ENCODE measurements around the gene PHLDB1. TPM values are rescaled to one million over a fixed set of nuclear protein-coding genes. Genes with fewer than 3 reads are reported as not detected.

The PHLDB1 gene
- total and polyA plus RNA-seq, 5 experiments from 2014 or later = 0.07 to 4.1 (median 1.7) TPM; not detected in 1

DNA sequence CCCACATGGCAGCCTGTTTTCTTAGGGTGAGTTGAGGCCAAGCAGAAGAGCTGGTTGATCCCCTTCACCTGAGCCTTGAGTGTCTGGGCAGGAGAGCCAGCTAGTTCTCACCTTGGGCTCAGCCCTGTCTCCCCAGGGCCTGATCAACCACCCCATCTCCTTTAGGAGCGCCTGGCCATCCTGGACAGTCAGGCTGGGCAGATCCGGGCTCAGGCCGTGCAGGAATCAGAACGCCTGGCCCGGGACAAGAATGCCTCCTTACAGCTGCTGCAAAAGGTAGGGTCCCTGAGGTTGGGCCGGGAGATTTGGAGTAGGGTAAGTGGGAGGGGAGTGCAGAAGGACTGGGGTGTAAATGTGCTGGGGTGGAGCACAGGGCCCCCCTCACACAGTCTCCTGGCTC is 31.3 kb downstream of the PHLDB1 start:
- no peaks in the 10 kb centered on the region for H3K27me3 Mint-ChIP-seq
- ATAC-seq (no peak), DNase-seq (no peak)
- peak overlapping the region in 1 of 10 donors; percentile 16 for H3K27ac Mint-ChIP-seq
- peaks cover 0 to 5% (median 2%) of the 10 kb centered on the region in 4 donors for H3K4me1 Mint-ChIP-seq
- H3K9me3 Mint-ChIP-seq = no peaks in the 10 kb centered on the region
- H3K36me3 Mint-ChIP-seq = no peaks in the 10 kb centered on the region
- no peak overlapping the region for H3K4me3 Mint-ChIP-seq
- POLR2A ChIA-PET = no interaction called here

DNA sequence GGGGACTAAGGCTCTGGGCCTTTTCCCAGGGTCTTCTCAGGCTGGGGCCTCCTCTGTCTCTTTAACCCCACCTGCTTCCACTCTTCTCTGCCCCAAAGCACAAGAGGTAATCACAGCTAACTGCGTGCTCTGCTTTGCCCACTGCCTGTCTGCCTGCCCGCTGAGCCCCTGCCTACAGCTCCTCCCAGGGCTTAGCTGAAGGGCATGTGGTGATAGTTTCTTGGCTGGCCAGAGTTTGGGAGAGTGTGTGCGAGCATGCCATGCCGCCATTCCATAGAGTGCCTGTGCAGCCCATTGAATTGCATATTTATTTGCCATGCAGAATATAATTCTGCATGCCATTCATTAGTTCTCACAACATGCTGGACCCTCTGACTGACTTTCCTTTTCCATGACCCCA is 32.5 kb downstream of the PHLDB1 start:
- no peaks in the 10 kb centered on the region for H3K27me3 Mint-ChIP-seq
- H3K4me3 Mint-ChIP-seq = no peak overlapping the region
- H3K36me3 Mint-ChIP-seq = no peaks in the 10 kb centered on the region
- ATAC-seq (no peak), DNase-seq (no peak)
- peaks cover 0 to 4% (median 2%) of the 10 kb centered on the region in 4 donors for H3K4me1 Mint-ChIP-seq
- H3K9me3 Mint-ChIP-seq = no peaks in the 10 kb centered on the region
- peak overlapping the region in 1 of 10 donors; percentile 51 for H3K27ac Mint-ChIP-seq
- POLR2A ChIA-PET = no interaction called here

DNA sequence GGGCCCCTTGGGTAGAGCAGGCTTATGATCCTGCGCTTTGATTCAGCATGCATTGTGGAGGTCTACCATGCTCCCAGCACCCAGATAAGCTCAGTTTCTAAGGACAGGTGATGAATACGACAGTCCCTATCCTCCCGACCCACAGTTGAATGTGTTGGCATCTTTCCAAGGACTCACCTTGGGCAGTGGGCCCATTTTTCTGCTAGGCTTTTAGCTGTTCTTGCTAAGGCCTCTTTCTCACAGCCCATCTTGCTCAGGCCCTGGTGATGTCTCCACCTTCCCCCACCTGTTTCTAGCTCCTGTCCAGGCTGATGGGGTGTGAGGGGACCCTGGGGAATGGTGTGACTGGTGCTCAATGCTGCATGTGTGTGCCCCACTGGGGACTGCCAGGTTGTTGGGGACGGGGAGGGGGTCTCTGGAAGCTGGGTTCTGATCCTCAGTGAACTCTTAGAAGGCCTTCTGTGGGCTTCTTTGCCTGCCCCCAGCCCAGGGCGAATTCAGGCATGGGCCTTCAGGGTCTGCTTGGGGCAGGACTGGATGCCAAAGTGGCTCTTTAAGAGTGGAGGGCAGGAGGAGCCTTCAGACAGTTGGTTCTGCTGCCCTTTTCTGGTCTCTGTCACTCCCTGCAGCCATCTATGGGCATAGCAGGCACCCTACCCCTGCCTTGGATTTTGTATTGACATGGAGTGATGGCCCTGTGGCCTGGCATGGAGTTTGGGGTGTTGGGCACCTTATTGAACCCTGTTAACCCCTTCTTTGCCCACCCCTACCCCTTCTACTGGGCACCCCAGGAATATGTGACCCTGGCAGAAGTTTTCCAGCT is 33.1 kb downstream of the PHLDB1 start:
- no peaks in the 10 kb centered on the region for H3K9me3 Mint-ChIP-seq
- peaks cover 0 to 4% (median 2%) of the 10 kb centered on the region in 4 donors for H3K4me1 Mint-ChIP-seq
- ATAC-seq (no peak), DNase-seq (no peak)
- H3K4me3 Mint-ChIP-seq = no peak overlapping the region
- POLR2A ChIA-PET = interaction anchor here (0.5 to 0.6 kb wide), 2 partner anchors 76 to 184 kb away, joined by 3 to 4 read pairs; no protein-coding TSS in a partner anchor
- no peak overlapping the region for H3K27ac Mint-ChIP-seq
- H3K27me3 Mint-ChIP-seq = no peaks in the 10 kb centered on the region
- H3K36me3 Mint-ChIP-seq = no peaks in the 10 kb centered on the region

DNA sequence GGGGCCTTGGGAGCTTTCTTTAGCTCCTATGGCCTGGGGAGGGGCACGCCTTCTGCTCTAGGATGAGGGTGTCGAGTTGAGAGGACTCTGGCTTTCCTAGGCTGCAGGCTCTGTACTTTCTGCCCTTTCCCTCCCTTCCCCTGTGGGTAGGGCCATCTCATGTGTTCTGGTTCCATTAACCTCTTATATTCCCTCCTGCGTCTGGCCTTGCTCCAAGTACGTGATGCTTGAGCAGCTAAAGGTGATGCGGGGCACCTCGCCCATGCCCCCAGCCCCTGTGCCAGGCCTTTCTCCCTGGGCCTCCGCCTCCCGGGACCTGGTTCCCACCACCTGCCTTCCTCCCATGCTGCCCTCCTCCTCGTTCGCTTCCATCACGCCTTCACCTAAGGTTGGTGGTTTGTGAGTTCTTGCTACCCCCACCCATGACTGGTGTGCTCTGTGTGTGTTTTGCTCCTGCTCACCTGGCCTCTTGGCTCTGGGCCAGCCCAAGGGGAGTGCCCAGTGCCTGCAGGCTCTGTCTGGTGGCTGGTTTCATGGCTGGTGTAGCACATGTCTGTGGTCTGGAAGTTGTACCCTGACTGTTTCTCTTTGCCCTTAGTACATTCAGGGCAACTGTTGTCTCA is 34.1 kb downstream of the PHLDB1 start:
- H3K4me1 Mint-ChIP-seq = peaks cover 0 to 4% (median 2%) of the 10 kb centered on the region in 4 donors
- POLR2A ChIA-PET = no interaction called here
- no peaks in the 10 kb centered on the region for H3K27me3 Mint-ChIP-seq
- no peak for DNase-seq
- H3K9me3 Mint-ChIP-seq = no peaks in the 10 kb centered on the region
- H3K36me3 Mint-ChIP-seq = no peaks in the 10 kb centered on the region
- peak overlapping the region in 2 of 10 donors; percentile 28 to 60 for H3K27ac Mint-ChIP-seq
- ATAC-seq = no peak
- H3K4me3 Mint-ChIP-seq = no peak overlapping the region

- no peaks in the 10 kb centered on the region for H3K27me3 Mint-ChIP-seq
Measured at GRCh38 chr11:118643142-118643994, 36.0 kb downstream of the PHLDB1 start.

DNA sequence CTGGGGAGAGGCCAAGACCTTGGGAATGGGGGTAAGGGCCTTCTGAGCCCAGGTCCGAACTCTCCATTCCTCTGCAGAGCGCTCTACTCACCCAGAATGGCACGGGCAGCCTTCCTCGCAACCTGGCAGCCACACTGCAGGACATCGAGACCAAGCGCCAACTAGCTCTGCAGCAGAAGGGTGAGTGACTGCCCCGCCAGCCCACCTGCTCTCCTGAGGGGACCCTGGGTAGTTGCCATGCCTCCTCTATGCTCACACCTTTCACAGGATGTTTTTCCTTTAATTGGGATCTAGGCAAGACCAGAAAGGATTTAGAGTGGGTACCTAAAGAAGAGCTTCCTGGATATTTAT is 36.6 kb downstream of the PHLDB1 start:
- no peak overlapping the region for H3K4me3 Mint-ChIP-seq
- peaks cover 0 to 4% (median 2%) of the 10 kb centered on the region in 4 donors for H3K4me1 Mint-ChIP-seq
- H3K27ac Mint-ChIP-seq = no peak overlapping the region
- POLR2A ChIA-PET = interaction anchor here (0.6 kb wide), 1 partner anchor 18 kb away, joined by 3 read pairs; no protein-coding TSS in a partner anchor
- no peaks in the 10 kb centered on the region for H3K9me3 Mint-ChIP-seq
- no peaks in the 10 kb centered on the region for H3K27me3 Mint-ChIP-seq
- ATAC-seq (no peak), DNase-seq (no peak)
- no peaks in the 10 kb centered on the region for H3K36me3 Mint-ChIP-seq

More at GRCh38 chr11:118643142-118643994, 36.0 kb downstream of the PHLDB1 start:
- no peak for DNase-seq
- Mint-ChIP-seq H3K4me1 (peaks cover 0 to 4% (median 2%) of the 10 kb centered on the region in 4 donors), H3K27ac (no peak overlapping the region), H3K4me3 (no peak overlapping the region), H3K36me3 (no peaks in the 10 kb centered on the region), H3K9me3 (no peaks in the 10 kb centered on the region)
- ATAC-seq = no peak
- POLR2A ChIA-PET = no interaction called here

DNA sequence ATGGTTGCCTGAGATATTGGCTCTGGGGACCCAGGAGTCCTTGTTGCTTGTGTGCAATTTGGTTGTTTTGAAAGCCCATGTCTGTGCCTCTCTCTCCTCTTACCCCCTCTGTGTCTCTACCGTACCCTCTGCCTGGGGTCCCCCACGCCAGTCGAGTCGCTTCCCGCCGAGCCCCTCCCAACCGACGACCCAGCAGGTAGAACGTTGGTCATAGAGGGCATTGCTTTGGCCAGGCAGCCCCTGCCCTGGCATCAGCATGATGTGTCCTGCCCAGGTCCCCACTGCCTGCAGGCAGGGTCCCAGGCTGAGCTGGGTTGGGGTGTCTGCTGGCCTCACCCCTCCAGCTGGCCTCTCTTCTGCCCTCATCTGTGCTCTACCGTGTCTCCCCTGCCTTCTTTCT is 37.1 kb downstream of the PHLDB1 start:
- POLR2A ChIA-PET = interaction anchor here (0.6 kb wide), 1 partner anchor 19 kb away, joined by 3 read pairs; no protein-coding TSS in a partner anchor
- H3K4me3 Mint-ChIP-seq = no peak overlapping the region
- no peaks in the 10 kb centered on the region for H3K9me3 Mint-ChIP-seq
- H3K4me1 Mint-ChIP-seq = peaks cover 0 to 4% (median 2%) of the 10 kb centered on the region in 4 donors
- DNase-seq = no peak
- ATAC-seq = no peak
- no peaks in the 10 kb centered on the region for H3K36me3 Mint-ChIP-seq
- H3K27me3 Mint-ChIP-seq = no peaks in the 10 kb centered on the region
- H3K27ac Mint-ChIP-seq = peak overlapping the region in 1 of 10 donors; percentile 13

DNA sequence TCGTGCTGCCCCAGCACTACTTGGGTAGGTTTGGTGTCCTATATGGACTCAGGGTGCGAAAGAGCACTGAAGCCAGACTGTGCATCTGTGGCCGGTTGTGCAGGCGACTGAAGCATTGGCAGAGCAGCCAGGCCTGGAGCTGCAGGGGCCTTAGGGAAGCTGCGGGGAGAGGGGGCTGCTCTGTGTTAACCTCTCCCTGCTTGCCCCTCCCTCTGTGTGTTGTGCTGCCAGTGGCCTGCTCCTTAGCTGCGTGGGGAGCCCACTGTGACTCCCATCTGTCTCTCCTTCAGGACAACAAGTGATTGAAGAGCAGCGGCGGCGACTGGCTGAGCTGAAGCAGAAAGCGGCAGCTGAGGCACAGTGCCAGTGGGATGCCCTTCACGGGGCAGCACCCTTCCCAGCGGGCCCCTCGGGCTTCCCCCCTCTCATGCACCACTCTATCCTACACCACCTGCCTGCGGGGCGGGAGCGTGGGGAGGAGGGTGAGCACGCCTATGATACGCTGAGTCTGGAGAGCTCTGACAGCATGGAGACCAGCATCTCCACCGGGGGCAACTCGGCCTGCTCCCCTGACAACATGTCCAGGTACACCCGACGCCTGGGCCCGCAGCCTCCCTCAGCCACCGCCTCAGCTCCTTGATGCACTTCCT is 37.8 kb downstream of the PHLDB1 start:
- H3K27me3 Mint-ChIP-seq = no peaks in the 10 kb centered on the region
- DNase-seq = no peak
- no peak overlapping the region for H3K27ac Mint-ChIP-seq
- POLR2A ChIA-PET = no interaction called here
- peaks cover 0 to 4% (median 2%) of the 10 kb centered on the region in 4 donors for H3K4me1 Mint-ChIP-seq
- no peak overlapping the region for H3K4me3 Mint-ChIP-seq
- H3K36me3 Mint-ChIP-seq = no peaks in the 10 kb centered on the region
- no peak for ATAC-seq
- H3K9me3 Mint-ChIP-seq = no peaks in the 10 kb centered on the region

DNA sequence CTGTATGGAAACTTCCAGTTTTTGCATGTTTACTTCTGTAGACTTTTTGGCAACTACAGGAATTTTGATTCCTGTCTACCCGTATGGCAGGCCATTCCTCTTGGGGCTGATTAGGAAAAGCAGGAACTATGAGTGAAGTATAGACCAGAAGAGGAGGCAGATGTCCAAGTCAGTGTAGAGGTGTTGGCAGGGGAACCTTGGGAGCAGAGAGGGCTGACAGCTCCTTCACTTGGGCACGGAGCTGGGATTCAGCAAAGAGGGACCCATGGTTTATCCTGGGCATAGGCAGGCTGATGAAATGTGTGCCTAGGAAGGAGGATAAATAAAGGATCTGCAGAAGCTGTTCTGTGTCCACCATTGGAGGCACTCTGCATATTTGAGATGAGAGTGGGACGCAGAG is 39.0 kb downstream of the PHLDB1 start:
- Mint-ChIP-seq H3K36me3 (no peaks in the 10 kb centered on the region), H3K4me3 (no peak overlapping the region), H3K27me3 (no peaks in the 10 kb centered on the region), H3K27ac (no peak overlapping the region), H3K4me1 (peaks cover 0 to 4% (median 2%) of the 10 kb centered on the region in 4 donors), H3K9me3 (no peaks in the 10 kb centered on the region)
- POLR2A ChIA-PET = no interaction called here
- no peak for DNase-seq
- no peak for ATAC-seq

DNA sequence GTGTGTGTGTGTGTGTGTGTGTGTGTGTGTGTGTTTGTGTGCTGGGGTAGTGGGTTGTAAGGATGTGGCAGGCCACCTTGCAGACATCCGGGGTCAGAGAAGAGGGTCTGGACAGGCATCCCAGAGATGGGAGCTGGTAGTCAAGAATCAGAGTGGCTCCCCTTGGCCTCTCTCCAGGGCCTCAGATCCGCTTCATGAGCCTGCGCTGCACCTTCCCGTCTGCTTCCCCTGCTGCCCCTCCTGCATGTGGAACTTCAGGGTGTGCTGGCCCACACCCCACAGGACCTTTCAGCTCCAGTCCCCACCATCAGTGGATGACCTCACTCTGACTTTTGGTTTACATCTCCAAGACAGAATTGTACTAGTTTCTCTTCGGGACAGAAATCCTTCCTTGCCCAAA is 40.9 kb downstream of the PHLDB1 start:
- POLR2A ChIA-PET = no interaction called here
- H3K4me3 Mint-ChIP-seq = no peak overlapping the region
- no peaks in the 10 kb centered on the region for H3K27me3 Mint-ChIP-seq
- H3K4me1 Mint-ChIP-seq = peaks cover 7 to 11% (median 8%) of the 10 kb centered on the region in 4 donors
- DNase-seq = no peak
- no peaks in the 10 kb centered on the region for H3K36me3 Mint-ChIP-seq
- H3K9me3 Mint-ChIP-seq = no peaks in the 10 kb centered on the region
- no peak overlapping the region for H3K27ac Mint-ChIP-seq
- no peak for ATAC-seq

- H3K36me3 Mint-ChIP-seq = no peaks in the 10 kb centered on the region
- POLR2A ChIA-PET = no interaction called here
- ATAC-seq (no peak), DNase-seq (no peak)
- no peaks in the 10 kb centered on the region for H3K9me3 Mint-ChIP-seq
- no peak overlapping the region for H3K4me3 Mint-ChIP-seq
- no peaks in the 10 kb centered on the region for H3K27me3 Mint-ChIP-seq
- H3K4me1 Mint-ChIP-seq = peaks cover 7 to 11% (median 8%) of the 10 kb centered on the region in 4 donors
- no peak overlapping the region for H3K27ac Mint-ChIP-seq
Measured at GRCh38 chr11:118649941-118650340, 42.5 kb downstream of the PHLDB1 start.

DNA sequence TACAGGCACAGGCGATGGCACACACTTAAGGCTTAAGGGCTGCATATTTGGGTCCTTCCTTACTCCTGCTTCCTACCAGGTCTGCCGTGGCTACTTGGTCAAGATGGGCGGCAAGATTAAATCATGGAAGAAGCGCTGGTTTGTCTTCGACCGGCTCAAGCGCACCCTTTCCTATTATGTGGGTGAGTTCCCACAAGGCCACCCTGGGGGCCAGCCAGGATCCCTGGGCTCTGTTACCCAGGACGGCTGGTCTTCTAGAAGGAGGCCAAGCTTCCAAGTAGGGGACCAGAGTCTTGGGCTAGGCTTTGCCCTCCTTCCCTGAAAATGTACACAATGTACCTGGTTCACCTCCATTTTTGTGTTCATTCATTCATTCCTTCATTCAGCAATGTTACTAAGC is 43.0 kb downstream of the PHLDB1 start:
- Mint-ChIP-seq H3K4me1 (peaks cover 7 to 11% (median 8%) of the 10 kb centered on the region in 4 donors), H3K4me3 (no peak overlapping the region), H3K27me3 (no peaks in the 10 kb centered on the region), H3K36me3 (no peaks in the 10 kb centered on the region), H3K9me3 (no peaks in the 10 kb centered on the region), H3K27ac (no peak overlapping the region)
- no peak for DNase-seq
- no peak for ATAC-seq
- POLR2A ChIA-PET = no interaction called here

All from naive thymus-derived CD8-positive, alpha-beta T cell (primary cell).